T-helper 9 cell (primary cell): ENCODE results near the gene ZFPM1.
"Not testable (repeated sequence)": the region's sequence is repeated elsewhere in the genome, so short reads cannot be mapped to it uniquely, and the experiment has no call there.

Source experiments
- DNase-seq: peaks from one replicate; pipeline ENCODE4 v3.0.0-alpha.2; 2020

The ZFPM1 gene

DNA sequence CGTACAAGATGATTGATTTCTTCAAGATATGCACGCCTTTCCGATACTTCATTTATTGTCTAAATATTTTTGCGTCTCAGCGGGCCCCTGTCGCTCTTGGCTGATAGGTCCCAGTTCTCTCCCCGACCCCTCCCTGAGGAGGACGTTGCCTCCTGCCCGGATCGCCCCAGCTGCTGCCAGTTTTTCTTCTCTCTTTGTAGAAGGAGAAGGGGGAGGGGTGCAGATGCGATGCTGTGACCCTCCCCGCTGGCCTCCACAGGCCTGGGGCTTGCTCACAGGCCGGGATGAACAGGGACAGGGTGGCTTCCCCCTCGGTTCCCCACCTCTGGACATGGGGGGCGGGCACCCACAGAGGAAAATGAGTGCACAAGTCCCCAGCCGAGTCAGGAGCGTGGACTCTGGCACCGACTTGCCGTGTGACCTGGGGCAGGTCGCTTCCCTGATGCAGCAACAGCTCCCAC is 63.6 kb downstream of the ZFPM1 start:
- DNase-seq = no peak

DNA sequence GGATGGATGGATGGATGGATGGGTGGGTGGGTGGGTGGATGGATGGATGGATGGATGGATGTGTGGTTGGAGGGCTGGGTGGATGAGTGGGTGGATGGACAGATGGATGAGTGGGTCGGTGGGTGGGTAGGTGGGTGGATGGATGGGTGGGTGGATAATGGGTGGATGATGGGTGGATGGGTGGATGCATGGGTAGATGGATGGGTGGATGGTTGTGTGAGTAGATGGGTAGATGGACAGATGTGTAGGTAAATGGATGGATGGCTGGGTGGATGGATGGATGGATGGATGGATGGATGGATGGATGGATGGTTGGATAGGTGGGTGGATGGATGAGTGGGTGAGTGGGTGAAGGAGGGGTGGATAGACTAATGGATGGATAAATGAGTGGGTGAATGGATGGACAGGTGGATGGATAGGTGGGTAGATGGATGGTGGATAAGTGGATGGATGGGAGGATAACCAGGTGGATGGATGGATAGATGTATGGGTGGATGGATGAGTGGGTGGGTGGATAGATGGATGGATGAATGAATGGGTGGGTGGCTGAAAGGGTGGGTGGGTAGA is 64.2 kb downstream of the ZFPM1 start:
- not testable (repeated sequence) for DNase-seq

DNA sequence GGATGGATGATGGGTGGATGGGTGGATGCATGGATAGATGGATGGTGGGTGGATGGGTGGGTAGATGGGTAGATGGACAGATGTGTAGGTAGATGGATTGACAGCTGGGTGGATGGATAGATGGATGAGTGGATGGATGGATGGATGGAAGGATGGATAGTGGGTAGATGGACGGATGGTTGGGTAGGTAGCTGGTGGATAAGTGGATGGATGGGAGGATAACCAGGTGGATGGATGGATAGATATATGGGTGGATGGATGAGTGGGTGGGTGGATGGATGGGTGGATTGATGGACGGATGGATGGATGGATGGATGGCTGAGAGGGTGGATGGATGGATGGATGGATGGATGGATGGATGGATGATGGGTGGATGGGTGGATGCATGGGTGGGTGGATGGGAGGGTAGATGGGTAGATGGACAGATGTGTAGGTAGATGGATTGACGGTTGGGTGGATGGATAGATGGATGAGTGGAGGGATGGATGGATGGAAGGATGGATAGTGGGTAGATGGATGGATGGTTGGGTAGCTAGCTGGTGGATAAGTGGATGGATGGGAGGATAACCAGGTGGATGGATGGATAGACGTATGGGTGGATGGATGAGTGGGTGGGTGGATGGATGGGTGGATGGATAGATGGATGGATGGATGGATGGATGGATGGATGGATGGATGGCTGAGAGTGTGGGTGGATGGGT is 65.5 kb downstream of the ZFPM1 start:
- not testable (repeated sequence) for DNase-seq

DNA sequence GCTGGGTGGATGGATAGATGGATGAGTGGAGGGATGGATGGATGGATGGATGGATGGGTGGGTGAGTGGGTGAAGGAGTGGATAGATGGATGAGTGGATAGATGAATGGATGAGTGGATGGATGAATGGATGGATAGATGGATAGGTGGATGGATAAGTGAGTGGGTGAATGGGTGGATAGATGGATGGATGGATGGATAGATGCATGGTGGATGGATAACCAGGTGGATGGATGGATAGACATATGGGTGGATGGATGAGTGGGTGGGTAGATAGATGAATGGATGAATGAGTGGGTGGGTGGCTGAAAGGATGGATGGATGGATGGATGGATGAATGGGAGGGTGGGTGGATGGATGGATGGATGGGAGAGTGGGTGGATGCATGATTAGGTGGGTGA is 66.2 kb downstream of the ZFPM1 start:
- DNase-seq = no peak

DNA sequence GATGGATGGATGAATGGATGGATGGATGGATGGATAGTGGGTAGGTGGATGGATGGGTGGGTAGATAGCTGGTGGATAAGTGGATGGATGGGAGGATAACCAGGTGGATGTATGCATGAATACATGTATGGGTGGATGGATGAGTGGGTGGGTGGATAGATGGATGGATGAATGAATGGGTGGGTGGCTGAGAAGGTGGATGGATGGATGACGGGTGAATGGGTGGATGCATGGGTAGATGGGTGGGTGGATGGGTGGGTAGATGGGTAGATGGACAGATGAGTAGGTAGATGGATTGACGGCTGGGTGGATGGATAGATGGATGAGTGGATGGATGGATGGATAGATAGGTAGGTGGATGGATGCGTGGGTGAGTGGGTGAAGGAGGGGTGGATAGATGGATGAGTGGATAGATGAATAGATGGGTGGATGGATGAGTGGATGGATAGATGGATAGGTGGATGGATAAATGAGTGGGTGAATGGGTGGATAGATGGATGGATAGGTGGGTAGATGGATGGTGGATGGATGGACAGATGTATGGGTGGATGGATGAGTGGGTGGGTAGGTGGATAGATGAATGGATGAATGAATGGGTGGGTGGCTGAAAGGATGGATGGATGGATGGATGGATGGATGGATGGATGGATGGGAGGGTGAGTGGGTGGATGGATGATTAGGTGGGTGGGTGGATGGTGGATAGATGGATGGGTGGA is 67.0 kb downstream of the ZFPM1 start:
- DNase-seq = no peak

DNA sequence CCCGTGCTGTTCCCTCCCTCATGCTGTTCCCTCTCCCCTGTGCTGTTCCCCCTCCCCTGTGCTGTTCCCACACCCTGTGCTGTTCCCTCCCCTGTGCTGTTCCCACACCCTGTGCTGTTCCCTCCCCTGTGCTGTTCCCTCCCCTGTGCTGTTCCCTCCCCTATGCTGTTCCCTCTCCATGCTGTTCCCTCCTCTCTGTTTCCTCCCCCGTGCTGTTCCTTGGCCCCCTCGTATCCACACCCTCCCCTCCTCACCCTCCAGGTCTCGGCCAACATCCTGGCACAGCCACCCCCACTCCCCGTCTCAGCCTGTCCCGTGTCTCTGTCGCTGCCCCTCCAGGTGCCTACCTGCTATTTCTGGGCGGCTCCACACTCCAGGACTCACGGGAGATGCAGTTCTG is 68.6 kb downstream of the ZFPM1 start:
- DNase-seq = no peak

DNA sequence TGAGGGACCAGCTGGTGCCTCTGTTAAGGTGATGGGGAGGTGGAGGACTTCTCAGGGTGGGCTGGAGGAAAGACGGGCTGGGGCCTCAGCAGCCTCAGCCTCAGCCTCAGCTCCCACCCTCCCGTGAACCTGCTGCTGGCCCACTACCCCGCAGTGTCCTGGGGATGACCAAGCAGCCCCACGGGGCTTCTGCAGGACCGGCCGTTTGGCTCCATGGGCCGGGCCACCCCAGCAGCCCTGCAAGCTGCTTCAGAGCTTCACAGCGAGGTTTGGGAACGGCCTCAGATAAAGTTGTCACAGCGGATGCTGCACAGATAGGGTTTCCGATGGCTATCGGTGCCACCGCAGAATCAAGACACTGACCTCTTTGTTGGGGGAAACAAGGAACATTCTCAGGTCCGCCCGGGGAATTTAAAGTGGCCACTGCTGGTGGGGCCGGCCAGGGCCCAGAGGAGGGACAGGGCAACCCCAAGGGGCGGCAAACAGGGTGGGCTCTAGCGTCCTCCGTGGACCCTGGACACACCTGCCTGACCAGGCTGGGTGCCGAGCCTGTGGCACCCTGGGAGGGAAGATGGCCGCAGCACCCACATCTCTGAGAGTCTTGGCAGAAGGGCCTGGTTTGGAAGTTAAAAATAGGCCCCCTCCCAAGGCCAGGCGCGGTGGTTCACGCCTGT is 69.3 kb downstream of the ZFPM1 start:
- DNase-seq = no peak

DNA sequence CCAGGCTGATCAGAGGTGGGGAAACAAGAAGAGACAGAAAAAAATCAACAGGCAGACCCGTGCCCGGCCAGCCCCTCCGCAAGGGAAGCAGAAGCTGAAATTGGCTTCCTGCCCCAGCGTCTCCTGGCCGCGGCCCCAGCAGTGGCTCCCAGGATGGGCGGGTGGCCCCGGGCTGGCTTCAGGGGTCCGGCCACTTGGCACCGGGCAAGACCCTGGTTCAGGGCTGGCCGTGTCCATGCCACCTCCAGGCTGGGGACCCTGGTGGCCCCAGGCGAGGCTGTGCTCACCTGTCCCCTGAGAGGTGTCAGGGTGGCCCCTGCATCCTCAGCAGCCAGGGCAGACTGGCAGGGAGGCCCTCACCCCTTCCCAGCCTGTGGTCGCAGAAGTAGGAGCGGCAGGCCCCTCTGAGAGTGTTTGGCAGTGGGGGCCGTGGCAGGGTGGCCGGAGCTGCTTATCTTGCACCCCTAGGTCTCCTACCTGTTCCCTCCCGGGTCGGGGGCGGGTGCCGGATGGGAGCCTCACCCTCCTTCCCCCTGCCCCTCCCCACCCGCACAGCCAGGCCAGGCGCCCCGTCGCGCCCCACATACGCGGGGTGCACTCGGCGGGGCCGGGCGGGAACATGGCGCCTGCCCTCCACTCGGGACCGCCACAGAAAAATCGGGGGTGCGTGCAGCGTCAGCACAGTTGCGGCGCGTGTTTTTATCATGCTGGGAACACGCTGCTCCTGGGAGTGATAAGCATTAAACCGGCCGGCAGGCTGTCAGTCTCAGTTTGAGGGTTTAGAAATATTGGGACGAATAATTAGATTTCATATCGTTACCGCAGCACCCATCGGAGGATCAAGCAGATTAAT is 70.5 kb downstream of the ZFPM1 start:
- DNase-seq = no peak

DNA sequence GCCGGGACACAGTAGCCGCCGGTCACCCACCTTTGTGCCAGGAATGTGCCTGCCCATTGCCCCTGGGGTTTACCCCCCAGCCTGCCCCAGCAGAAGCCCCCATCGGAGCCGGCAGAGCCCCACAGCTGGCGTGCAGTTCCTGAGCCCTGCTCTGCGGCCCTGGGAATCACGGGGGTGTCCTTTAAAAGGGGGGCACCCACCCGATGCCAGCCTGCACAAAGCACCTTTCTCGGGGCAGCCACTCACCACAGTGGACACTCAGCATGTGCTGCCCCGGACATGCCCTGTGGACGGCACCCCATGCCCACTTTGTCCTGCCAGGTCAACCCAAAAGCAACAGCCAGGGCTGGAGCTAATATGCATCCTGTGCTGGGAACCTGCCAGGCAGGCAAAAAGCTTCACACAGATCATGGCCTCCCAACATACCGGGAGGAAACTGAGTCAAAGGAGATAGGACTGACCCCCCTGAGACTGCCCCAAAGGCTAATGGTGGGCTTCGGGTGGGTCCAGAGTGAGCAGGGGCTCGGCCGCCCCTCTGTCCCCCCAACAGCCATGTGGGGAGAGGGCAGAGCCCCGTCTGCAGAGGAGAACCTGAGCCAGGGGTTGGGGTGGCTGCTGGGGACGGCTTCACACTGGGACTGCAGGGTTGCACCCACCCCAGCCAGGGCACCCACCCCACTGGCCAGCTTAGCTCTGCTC is 71.3 kb downstream of the ZFPM1 start:
- no peak for DNase-seq

DNA sequence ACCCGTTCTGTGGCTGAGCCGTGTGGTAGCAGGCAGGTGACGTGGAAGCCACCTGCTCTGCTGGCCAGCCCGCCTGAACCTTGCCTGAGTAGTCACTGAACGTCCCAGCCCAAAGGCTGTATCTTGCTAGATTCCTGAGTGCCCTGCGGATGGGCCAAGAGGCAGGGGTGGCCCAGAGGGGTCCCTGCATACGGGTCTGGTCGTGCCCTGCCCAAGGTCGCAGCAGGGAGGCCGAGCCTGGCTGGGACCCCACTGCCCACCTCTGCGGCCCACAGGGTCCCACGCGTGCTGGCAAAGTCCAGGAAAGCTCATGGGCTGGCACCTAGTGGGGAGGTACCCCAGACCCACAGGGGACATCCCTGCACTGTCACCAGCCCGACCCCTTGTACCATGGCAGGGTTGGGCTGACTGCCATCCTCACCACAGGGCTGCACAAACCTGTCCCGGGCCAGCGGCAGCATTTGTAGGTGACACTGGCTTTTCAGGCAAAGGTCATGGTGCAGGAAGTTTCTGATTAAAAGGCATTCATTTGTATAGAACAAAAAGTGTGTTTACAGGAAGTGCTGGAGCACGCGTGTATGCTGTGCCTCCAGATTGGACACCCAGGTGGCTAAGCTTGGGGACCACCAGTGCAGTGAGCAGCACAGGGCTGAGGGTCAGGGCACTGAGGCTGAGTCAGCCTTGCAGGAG is 72.0 kb downstream of the ZFPM1 start:
- DNase-seq = no peak

DNA sequence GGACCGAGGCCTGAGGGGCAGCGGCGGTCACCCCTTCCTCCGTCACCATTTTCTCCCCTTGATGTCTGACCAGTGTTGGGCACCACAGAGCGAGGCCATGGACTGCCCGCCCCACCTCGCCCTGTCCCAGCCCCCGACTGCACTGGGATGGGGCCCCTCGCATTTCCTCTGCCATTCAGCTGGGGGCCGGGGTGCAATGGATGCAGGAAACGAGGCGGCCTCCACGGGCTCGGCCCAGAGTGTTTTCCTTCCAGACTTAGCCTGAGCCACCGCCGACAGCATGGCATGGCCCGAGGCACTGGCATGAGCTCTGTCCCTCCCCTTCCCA is 72.5 kb downstream of the ZFPM1 start:
- no peak for DNase-seq

DNA sequence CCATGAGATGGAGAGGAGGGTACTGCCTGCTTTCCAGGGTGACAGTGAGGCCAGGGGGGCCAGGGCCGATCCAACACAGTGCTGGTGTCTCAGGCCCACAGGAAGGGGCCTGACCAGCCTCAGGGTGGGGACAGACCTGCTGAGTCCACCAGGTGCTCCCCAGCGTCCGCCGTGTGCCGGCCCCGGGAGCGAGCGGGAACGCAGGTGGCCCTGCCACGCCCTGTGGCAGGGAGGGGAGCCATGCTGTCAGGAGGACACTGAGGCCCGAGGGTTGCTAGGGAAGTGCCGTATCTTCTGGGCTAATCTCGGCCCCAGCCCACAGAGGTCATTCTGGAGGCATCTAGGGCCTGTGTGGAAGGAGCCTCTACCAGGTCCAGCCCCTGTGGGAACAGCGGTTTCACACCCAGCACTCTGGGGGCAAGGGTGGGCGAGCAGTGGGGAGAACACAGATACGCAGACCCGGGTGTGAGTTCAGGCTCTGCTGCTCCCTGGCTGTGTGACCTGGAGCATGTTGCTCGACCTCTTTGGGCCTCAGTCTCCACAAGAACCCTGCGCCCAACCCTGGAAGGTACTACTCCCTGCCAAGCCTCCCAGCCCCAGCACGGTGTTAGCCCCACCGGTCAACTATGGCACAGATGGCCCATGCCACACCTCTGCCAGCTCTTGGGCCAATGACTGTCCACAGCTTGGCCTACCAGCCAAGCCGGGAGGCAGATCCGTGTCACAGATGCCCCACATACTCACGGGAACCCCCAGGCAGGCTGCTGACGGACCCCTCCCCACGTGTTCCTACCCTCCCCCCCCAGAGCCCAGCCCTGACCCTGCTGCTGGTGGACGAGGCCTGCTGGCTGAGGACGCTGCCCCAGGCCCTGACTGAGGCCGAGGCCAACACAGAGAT is 73.2 kb downstream of the ZFPM1 start:
- DNase-seq = no peak

DNA sequence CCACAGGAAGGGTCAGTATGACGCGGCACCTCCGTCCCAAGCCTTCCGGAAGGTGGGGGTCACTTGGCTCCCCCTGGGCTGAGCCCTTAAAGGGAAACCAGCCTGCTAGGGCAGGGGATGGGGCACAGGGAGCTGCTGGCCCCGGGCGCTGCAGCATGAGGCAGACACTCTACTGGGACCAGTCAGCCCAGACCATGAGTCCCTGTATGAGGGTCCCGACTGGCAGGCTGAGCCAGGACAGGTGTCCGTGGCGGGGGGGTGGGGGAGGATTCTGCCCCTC is 73.8 kb downstream of the ZFPM1 start:
- no peak for DNase-seq

DNA sequence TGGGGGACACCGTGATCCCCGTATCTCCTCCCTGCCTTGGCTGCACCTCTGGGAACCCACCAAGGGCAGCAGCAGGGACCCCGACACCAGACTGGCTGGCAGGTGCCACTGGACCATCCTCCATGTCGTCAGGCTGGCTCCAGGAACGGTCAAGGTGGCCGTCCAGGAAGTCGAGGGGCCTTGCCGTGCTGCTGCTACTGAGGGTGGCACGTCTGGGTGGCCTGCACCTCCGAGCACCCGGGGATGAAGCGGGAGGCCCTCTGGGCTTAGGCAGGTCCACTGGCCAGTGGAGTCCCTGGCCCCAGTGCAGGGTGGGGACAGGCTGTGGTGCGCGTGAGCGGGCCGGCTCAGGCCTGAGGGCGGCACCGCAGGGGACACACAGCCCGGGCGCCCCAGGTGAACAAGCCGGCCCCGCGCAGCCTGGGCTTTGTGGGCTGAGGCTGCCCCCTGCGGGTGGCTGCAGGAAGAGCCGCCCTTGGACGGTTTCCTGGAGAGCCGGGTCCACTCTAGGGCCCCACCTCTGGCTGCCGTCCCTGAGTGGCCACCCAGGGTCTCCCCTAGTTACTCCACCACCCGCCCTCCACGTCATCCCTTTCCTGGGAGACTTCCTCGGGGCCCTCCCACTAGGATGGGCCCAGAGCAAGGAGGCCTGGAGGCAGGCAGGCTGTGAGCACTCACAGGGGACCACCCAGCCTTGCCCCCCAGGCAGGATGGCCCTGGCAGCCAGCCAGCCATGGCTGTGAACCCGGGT is 74.3 kb downstream of the ZFPM1 start:
- peak; percentile 54 for DNase-seq

DNA sequence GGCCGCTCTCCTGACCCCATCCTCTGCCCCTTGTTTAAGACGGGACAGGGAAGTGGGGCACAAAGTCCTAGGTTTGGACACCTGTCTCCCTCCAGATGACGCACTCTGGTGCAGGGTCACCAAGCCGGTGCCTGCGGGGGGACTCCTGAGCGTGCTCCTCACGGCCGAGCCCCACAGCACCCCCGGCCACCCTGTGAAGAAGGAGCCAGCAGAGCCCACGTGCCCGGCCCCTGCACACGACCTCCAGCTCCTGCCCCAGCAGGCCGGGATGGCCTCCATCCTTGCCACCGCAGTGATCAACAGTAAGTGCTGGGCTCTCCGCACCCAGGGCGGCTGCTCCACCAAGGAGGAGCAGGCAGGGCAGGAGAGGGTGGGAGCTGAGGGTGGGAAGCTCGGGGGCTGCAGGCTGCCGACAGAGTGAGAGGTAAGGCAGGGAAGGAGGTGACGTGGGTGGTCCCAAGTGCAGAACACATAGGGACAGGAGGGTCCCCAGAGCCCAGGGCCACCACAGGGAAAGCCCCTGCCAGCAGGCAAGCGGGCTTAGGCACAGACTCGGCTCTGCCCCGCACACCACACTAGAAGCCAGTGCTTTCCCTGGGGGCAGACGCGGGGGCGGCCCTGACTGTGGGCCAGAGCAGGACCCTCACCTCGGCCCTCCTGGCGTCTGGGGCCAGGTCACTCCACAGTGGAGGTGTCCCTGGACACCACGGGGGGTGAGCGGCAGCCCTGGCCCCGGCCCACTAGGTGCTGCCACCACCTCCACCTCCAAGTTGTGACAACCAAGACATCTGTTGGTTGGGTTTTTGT is 75.1 kb downstream of the ZFPM1 start:
- DNase-seq = no peak

DNA sequence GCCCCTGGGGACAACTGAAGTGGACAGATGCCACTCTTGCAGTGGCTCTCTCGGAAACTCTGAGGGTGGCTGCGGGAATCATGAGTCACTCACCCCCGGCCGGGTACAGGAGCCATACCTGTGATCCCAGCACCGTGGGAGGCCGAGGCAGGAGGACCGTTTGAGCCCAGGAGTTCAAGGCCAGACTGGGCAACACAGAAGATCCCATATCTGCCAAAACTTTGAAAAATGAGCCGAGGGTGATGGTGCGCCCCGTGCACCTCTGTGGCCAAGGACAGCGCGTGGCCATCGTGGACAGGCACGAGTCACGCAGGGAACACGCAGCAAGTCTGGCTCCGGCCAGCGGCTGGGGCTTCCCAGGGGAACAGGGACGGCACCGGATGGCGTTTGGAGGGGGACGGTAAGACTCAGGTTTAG is 75.8 kb downstream of the ZFPM1 start:
- no peak for DNase-seq

DNA sequence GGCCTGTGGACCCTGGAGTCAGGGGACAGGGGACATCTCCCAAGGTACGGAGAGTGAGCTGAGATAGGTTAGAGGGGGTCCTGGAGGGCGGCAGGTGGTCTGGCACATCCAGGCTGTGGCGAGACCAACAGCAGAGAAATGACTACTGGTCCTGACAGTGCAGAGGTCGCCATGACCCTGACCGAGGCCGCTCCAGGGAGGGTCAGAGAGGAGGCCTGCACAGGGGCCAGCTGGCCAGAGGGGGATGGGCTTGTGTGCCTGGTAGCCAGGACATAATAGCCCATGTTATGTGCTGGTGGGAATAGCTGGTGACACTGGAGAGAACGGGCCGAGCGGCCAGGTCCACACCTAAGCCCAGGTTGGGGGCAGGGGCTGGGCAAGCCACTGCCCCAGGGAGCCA is 76.5 kb downstream of the ZFPM1 start:
- no peak for DNase-seq

DNA sequence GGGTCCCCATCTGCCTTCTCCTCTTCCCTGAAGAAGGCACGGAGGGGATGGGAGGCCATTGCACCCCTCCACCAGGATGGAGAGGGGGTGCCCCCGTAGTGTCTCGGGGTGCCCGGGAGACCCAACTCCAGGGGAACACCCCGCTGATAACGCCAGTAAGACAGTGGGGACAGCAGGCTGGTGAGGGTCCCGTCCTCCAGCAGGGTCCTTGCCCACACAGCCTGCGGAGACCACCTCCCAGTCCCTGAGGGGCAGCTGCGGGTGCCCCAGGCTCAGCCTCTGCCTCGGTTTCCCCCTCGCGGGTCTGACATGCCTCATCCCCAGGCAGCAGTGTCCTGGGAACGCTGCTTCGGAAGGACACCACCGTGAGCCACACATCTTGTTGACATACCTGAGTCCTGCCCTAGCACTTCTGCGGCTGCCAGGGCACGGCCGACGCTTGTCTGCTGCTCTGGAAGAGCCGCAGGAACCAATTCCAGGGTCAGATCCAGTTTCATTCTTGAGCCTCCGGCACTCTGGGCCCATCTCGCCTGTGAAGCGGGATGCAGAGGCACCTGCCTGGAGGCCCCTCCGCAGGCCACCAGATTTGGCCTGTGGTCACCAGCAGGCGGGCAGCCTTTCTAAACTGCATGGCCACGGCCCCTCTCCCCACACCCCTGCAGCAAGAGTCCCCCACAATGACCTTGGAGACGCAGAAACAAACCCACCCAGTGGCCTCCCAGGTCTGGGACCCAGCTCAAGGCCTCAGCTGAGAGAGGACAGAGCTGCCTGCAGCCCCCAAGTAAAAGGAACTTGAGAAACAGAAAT is 77.2 kb downstream of the ZFPM1 start:
- no peak for DNase-seq
